Measurements from ENCODE around the gene ADM.

The ADM gene

DNA sequence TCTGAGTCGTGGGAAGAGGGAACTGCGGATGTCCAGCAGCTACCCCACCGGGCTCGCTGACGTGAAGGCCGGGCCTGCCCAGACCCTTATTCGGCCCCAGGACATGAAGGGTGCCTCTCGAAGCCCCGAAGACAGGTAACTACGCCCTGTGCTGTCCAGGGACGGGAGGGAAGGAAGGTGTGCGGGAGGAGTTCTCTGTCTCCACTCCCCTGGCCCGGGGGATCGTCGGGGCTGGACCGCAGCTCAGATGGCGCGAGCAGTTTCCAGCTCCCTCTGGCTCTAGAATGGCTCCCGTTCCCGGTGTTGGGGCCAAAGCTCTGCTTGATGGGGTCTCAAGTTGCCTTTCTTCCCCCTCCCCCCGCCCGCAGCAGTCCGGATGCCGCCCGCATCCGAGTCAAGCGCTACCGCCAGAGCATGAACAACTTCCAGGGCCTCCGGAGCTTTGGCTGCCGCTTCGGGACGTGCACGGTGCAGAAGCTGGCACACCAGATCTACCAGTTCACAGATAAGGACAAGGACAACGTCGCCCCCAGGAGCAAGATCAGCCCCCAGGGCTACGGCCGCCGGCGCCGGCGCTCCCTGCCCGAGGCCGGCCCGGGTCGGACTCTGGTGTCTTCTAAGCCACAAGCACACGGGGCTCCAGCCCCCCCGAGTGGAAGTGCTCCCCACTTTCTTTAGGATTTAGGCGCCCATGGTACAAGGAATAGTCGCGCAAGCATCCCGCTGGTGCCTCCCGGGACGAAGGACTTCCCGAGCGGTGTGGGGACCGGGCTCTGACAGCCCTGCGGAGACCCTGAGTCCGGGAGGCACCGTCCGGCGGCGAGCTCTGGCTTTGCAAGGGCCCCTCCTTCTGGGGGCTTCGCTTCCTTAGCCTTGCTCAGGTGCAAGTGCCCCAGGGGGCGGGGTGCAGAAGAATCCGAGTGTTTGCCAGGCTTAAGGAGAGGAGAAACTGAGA, 1.4 kb downstream of the ADM start:
- TF ChIP-seq, protein P1, sequence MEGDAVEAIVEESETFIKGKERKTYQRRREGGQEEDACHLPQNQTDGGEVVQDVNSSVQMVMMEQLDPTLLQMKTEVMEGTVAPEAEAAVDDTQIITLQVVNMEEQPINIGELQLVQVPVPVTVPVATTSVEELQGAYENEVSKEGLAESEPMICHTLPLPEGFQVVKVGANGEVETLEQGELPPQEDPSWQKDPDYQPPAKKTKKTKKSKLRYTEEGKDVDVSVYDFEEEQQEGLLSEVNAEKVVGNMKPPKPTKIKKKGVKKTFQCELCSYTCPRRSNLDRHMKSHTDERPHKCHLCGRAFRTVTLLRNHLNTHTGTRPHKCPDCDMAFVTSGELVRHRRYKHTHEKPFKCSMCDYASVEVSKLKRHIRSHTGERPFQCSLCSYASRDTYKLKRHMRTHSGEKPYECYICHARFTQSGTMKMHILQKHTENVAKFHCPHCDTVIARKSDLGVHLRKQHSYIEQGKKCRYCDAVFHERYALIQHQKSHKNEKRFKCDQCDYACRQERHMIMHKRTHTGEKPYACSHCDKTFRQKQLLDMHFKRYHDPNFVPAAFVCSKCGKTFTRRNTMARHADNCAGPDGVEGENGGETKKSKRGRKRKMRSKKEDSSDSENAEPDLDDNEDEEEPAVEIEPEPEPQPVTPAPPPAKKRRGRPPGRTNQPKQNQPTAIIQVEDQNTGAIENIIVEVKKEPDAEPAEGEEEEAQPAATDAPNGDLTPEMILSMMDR (IDR thresholded peaks at IDR 0.05; ENCODE audit: control insufficient read depth, extremely low read depth, insufficient read depth), result no peak
- H3K4me3 ChIP-seq (ENCODE audit: low read depth, low read length), result no peak overlapping the region
- no peak for DNase-seq (ENCODE audit: low read depth)

DNA sequence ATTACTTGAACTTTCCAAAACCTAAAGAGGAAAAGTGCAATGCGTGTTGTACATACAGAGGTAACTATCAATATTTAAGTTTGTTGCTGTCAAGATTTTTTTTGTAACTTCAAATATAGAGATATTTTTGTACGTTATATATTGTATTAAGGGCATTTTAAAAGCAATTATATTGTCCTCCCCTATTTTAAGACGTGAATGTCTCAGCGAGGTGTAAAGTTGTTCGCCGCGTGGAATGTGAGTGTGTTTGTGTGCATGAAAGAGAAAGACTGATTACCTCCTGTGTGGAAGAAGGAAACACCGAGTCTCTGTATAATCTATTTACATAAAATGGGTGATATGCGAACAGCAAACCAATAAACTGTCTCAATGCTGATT, 2.1 kb downstream of the ADM start:
- peak; percentile 78 for DNase-seq (ENCODE audit: low read depth)
- peak overlapping the region; percentile 37 for H3K4me3 ChIP-seq (ENCODE audit: low read depth, low read length)
- TF ChIP-seq, protein P1 (IDR thresholded peaks at IDR 0.05; ENCODE audit: control insufficient read depth, extremely low read depth, insufficient read depth), result no peak

- H3K4me3 ChIP-seq (ENCODE audit: low read depth, low read length), result peak overlapping the region; percentile 37
- no peak for DNase-seq (ENCODE audit: low read depth)
- TF ChIP-seq, protein P1 (IDR thresholded peaks at IDR 0.05; ENCODE audit: control insufficient read depth, extremely low read depth, insufficient read depth), result peak; percentile 93
These were observed 2.7 kb downstream of the ADM start for GRCh38 chr11:10307400-10308200.

DNA sequence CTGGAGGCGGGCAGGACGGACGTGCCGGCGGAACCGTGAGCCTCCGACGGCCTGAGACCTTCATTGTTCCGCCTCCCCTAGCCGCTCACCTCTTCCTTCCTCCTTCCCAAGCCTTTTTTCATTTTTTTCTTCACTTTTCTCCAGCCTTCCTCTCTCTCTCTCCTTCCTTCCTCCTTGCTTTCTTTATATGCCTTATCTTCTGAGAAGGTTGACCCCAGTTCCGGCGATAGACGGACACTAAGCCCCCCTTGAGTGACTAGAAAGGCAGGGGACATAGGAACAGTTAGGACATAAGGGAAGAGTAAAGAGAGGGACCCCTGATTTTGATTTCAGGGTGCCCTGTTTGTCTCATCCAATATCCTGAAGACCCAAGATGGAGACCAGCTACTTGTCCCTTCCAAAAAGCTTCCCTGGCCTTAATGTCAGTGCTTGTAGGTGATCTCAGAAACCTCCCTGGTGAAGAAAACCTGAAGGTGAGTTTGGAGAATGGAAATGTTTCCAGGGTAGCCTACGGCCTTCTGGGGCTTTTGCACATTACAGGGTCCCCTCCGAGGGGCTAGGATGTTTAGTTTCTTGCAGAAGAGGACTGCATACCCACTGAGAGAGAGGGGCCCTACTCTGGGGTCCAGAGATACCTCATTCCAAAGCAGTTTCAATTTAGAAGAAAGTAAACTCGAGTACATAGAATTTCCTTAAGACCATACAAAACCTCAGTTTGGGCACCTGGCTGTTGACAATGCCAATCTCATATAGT, 3.5 kb downstream of the ADM start:
- H3K4me3 ChIP-seq (ENCODE audit: low read depth, low read length), result peak overlapping the region; percentile 0
- TF ChIP-seq, protein P1 (IDR thresholded peaks at IDR 0.05; ENCODE audit: control insufficient read depth, extremely low read depth, insufficient read depth), result no peak
- no peak for DNase-seq (ENCODE audit: low read depth)

GRCh38 chr11:10309163-10310093, 4.6 kb downstream of the ADM start:
- no peak overlapping the region for H3K4me3 ChIP-seq (ENCODE audit: low read depth, low read length)
- TF ChIP-seq, protein P1 (IDR thresholded peaks at IDR 0.05; ENCODE audit: control insufficient read depth, extremely low read depth, insufficient read depth), result no peak
- DNase-seq (ENCODE audit: low read depth), result peak; percentile 92

Data from LNCaP clone FGC (cell line).